Measurements from ENCODE around the gene MPPE1. TPM values are rescaled to one million over a fixed set of nuclear protein-coding genes. Genes with fewer than 3 reads are reported as not detected.
"Not testable (repeated sequence)": the region's sequence is repeated elsewhere in the genome, so short reads cannot be mapped to it uniquely, and the experiment has no call there.

MPPE1 gene
- total RNA-seq, 1 donor, result 38.0 TPM

DNA sequence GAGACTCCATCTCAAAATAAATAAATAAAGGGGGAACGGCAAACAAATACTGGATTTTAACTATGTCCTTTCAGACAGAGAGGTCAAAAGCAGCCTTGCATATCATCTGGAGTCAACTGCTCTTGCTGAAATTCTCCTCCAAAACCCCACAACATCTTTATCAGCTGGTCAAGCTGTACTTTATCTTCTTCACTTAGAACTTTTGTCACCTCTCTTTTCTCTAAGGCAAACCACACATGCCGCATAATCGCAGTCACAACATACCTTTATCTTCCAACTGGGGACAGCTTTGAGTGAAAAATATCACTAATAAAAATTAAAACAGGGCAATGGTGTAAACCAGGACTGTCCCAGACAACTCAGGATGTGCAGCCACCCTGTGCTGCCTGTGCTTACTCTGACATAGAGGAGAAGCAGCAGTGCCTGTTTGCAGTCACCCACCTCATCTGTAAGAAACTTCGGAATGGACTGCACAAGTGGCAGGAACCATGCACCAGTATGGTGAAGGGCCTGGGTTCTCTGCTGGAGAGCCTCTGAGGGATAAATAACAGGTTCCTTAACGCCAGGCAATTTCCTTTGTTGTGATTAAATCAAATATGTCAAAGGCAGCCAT, 6.2 kb downstream of the MPPE1 start:
- TF ChIP-seq, protein P1, sequence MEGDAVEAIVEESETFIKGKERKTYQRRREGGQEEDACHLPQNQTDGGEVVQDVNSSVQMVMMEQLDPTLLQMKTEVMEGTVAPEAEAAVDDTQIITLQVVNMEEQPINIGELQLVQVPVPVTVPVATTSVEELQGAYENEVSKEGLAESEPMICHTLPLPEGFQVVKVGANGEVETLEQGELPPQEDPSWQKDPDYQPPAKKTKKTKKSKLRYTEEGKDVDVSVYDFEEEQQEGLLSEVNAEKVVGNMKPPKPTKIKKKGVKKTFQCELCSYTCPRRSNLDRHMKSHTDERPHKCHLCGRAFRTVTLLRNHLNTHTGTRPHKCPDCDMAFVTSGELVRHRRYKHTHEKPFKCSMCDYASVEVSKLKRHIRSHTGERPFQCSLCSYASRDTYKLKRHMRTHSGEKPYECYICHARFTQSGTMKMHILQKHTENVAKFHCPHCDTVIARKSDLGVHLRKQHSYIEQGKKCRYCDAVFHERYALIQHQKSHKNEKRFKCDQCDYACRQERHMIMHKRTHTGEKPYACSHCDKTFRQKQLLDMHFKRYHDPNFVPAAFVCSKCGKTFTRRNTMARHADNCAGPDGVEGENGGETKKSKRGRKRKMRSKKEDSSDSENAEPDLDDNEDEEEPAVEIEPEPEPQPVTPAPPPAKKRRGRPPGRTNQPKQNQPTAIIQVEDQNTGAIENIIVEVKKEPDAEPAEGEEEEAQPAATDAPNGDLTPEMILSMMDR (IDR thresholded peaks at IDR 0.05; ENCODE audit: extremely low read depth, low read depth, low read length), result no peak
- Histone ChIP-seq H3K4me2 (ENCODE audit: insufficient read depth, low read length) (no peak overlapping the region), H3K4me1 (ENCODE audit: insufficient read depth, low read length) (no peaks in the 10 kb centered on the region), H2AFZ (ENCODE audit: low read length) (no peak overlapping the region), H3K4me3 (ENCODE audit: insufficient read depth, low read length) (no peak overlapping the region), H3K36me3 (ENCODE audit: insufficient read depth, low read length) (no peaks in the 10 kb centered on the region), H3K27ac (ENCODE audit: low read depth, low read length) (no peak overlapping the region), H3K27me3 (ENCODE audit: insufficient read depth, low read length) (no peaks in the 10 kb centered on the region), H3K9me3 (ENCODE audit: low read depth, low read length) (no peaks in the 10 kb centered on the region), H4K20me1 (ENCODE audit: insufficient read depth, low read length) (no peaks in the 10 kb centered on the region), H3K79me2 (ENCODE audit: insufficient read depth, low read length) (peaks cover 4% of the 10 kb centered on the region)
- DNase-seq (ENCODE audit: insufficient read length, low spot score, missing footprints), result no peak

DNA sequence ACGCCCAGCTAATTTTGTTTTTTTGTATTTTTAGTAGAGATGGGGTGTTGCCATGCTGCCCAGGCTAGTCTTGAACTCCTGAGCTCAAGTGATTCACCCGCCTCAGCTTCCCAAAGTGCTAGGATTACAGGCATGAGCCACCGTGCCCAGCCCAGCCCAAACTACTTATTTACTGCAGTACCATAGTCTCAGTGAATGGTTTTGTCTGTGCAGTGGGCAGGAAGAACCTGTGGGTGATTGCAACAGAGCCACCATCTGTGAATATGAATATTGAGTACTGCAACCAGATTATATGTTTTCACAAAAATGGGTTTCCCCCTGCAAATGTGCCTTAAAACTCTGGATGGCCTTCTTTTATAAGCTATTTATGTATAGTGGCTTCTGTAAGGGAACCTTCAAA, 9.1 kb downstream of the MPPE1 start:
- no peak for DNase-seq (ENCODE audit: insufficient read length, low spot score, missing footprints)
- Histone ChIP-seq H3K9me3 (ENCODE audit: low read depth, low read length) (no peaks in the 10 kb centered on the region), H2AFZ (ENCODE audit: low read length) (no peak overlapping the region), H3K4me1 (ENCODE audit: insufficient read depth, low read length) (no peaks in the 10 kb centered on the region), H4K20me1 (ENCODE audit: insufficient read depth, low read length) (no peaks in the 10 kb centered on the region), H3K27me3 (ENCODE audit: insufficient read depth, low read length) (no peaks in the 10 kb centered on the region), H3K79me2 (ENCODE audit: insufficient read depth, low read length) (no peaks in the 10 kb centered on the region), H3K36me3 (ENCODE audit: insufficient read depth, low read length) (peaks cover 10% of the 10 kb centered on the region), H3K4me3 (ENCODE audit: insufficient read depth, low read length) (no peak overlapping the region), H3K4me2 (ENCODE audit: insufficient read depth, low read length) (no peak overlapping the region), H3K27ac (ENCODE audit: low read depth, low read length) (no peak overlapping the region)
- TF ChIP-seq, protein P1 (IDR thresholded peaks at IDR 0.05; ENCODE audit: extremely low read depth, low read depth, low read length), result no peak

GRCh38 chr18:11897781-11898180, 10.3 kb downstream of the MPPE1 start:
- Histone ChIP-seq H3K36me3 (ENCODE audit: insufficient read depth, low read length) (peaks cover 20% of the 10 kb centered on the region), H3K27me3 (ENCODE audit: insufficient read depth, low read length) (no peaks in the 10 kb centered on the region), H3K4me2 (ENCODE audit: insufficient read depth, low read length) (no peak overlapping the region), H3K4me1 (ENCODE audit: insufficient read depth, low read length) (no peaks in the 10 kb centered on the region), H3K4me3 (ENCODE audit: insufficient read depth, low read length) (no peak overlapping the region), H3K79me2 (ENCODE audit: insufficient read depth, low read length) (no peaks in the 10 kb centered on the region), H2AFZ (ENCODE audit: low read length) (no peak overlapping the region), H4K20me1 (ENCODE audit: insufficient read depth, low read length) (no peaks in the 10 kb centered on the region), H3K9me3 (ENCODE audit: low read depth, low read length) (no peaks in the 10 kb centered on the region), H3K27ac (ENCODE audit: low read depth, low read length) (no peak overlapping the region)
- TF ChIP-seq, protein P1 (IDR thresholded peaks at IDR 0.05; ENCODE audit: extremely low read depth, low read depth, low read length), result no peak
- DNase-seq (ENCODE audit: insufficient read length, low spot score, missing footprints), result no peak

- not testable (repeated sequence) for H3K4me3 ChIP-seq (ENCODE audit: insufficient read depth, low read length); H2AFZ ChIP-seq (ENCODE audit: low read length); H3K27me3 ChIP-seq (ENCODE audit: insufficient read depth, low read length); H3K9me3 ChIP-seq (ENCODE audit: low read depth, low read length); H3K4me2 ChIP-seq (ENCODE audit: insufficient read depth, low read length); DNase-seq (ENCODE audit: insufficient read length, low spot score, missing footprints); H4K20me1 ChIP-seq (ENCODE audit: insufficient read depth, low read length); H3K27ac ChIP-seq (ENCODE audit: low read depth, low read length); H3K4me1 ChIP-seq (ENCODE audit: insufficient read depth, low read length); H3K79me2 ChIP-seq (ENCODE audit: insufficient read depth, low read length)
- peaks cover 37% of the 10 kb centered on the region for H3K36me3 ChIP-seq (ENCODE audit: insufficient read depth, low read length)
These were observed 15.7 kb downstream of the MPPE1 start for GRCh38 chr18:11892438-11892837.

All from osteoblast (primary cell).